ENCODE results near the gene ELMOD2. TPM values are rescaled to one million over a fixed set of nuclear protein-coding genes. Genes with fewer than 3 reads are reported as not detected.

The ELMOD2 gene
- total and polyA plus RNA-seq, 2 of the 13 experiments (the other 11 are each of a cell fraction or from before 2014, with no cell fraction given), result 10.2 to 38.1 TPM

GRCh38 chr4:140523857-140524742 lies at the start of gene ELMOD2 (continued):
- TF ChIP-seq HNF1A (IDR thresholded peaks at IDR 0.05; ENCODE audit: low read depth) (no peak), HNF1A (CRISPR knock-in tag; IDR thresholded peaks at IDR 0.05; ENCODE audit: borderline replicate concordance) (no peak), ZNF749 (CRISPR knock-in tag; IDR thresholded peaks at IDR 0.05; ENCODE audit: borderline replicate concordance) (no peak; the same call in 1 of the 2 replicates), ZNF704 (CRISPR knock-in tag; IDR thresholded peaks at IDR 0.05; ENCODE audit: borderline replicate concordance) (no peak), REL (CRISPR knock-in tag; conservative IDR thresholded peaks at IDR 0.05) (0 out of 2 replicates have a peak, but pooled peaks have one; percentile 56), KIAA2018 (CRISPR knock-in tag; IDR thresholded peaks at IDR 0.05; ENCODE audit: borderline replicate concordance) (no peak), REST (IDR thresholded peaks at IDR 0.05; ENCODE audit: borderline replicate concordance in 1 of 2, low read depth in 1 of 2, low read length in 2 of 2) (peak in 1 of 2 experiments; percentile 38; a peak in 1 of 4 replicates), KDM1A (CRISPR knock-in tag; IDR thresholded peaks at IDR 0.05) (no peak)
